GM21529 (cell line): ENCODE measurements around the gene B3GNT3.
A peak's percentile ranks its signal among the peaks of the same experiment; 100 is the strongest.

Experiments used
- ATAC-seq: cut with Tn5 transposase; IDR thresholded peaks from one replicate; pipeline ENCODE4 v1.9.1; 2021; ENCODE audit not compliant: unreplicated experiment

B3GNT3 gene

DNA sequence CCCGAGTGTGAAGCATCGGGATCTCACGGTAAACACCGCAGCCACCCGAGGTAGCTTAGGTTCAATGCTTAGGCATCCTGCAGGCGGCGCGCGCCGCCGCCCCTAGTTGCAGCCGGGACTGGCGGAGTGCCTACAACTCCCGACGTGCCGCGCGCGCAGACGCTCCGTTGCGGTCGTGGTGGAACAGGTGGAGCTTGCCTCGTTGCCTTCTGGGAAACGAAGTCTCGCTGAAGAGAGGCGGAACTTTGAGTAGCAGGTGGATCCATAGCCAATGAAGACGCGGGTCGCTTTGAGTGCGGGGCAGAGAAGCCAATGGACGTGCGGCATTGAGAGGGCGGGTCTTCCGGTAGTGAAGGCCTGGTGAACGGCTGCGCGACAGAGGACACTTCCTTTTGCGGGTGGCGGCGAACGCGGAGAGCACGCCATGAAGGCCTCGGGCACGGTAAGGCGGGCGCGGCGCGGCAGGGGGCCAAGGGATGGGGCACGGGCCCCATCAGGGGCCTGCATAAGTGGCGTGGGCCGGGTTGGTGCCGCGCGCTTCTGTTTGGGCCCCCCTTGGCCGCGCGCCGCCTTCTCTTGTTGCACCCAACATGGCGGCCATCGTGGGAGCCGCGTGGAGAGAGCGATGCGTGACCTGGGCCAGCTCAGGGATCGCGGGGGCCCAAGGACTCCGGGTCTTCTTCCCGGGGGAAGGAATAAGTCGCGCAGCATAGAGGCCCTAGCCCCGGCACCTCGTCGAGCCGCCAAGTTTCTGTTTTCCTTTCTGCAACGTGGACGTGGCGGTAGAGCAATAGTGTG, 64.8 kb downstream of the B3GNT3 start, which contains the start of gene RPL18A:
TSS of gene RPL18A (plus strand) at position 378 of the 798 bp plus-strand sequence. CDS start at position 425, 47 bp downstream.
- peak; percentile 89 for ATAC-seq

- ATAC-seq = no peak
Measured at GRCh38 chr19:17860331-17860992, 65.5 kb downstream of the B3GNT3 start.

GRCh38 chr19:17860993-17861360, 66.0 kb downstream of the B3GNT3 start:
- ATAC-seq = no peak

DNA sequence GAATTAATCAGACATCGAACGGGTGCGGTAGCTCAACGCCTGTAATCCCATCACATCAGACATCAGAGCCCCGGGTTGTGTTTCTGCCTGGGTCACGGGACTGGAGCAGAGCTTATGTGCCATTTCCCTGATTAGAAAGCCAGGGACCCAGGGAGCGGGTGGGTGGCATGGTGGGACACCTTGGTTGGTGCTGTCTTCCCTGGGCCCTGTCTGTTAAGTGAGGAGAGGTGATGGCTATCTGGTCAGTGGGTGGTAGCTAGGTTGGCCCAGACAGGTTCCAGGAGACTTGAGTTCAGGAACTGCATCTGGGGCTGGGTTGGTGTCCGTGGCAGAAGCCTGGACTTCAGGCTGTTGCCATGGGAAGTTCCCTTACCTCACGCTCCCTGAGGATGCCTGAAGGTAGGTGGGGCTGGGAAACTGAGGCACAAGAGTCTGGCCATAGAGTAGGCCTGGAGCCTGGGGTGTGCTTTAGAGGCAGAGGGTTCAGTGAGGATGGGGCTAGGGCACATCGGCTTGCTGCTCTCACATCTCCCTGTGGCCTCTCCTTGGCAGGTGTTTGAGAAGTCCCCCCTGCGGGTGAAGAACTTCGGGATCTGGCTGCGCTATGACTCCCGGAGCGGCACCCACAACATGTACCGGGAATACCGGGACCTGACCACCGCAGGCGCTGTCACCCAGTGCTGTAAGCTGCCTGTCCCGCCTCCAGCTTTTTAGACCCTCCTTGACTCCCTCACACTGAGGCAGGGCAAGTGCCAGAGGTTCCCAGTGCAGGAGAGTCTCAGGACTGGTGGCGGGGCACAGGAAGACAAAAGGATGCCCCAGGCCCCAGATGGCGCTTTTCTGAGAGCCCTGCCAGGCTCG, 66.8 kb downstream of the B3GNT3 start:
- no peak for ATAC-seq

- no peak for ATAC-seq
Measured at GRCh38 chr19:17862711-17863519, 68.0 kb downstream of the B3GNT3 start.
